HT-29 (cell line): ENCODE results near the gene INPP5A. TPM values are rescaled to one million over a fixed set of nuclear protein-coding genes. Genes with fewer than 3 reads are reported as not detected.
"Not testable (repeated sequence)": the region's sequence is repeated elsewhere in the genome, so short reads cannot be mapped to it uniquely, and the experiment has no call there.

ENCODE experiments used
- DNase-seq: peaks from one replicate; pipeline ENCODE4 v3.0.0-alpha.2; 2015; ENCODE audit warnings: low spot score
- total RNA-seq: library from RNA; depleted of rRNA; stranded (reverse); fragments of >200 nt; shearing (Covaris generic); gene quantifications from 2 replicates; pipeline ENCODE4 v1.2.3, GENCODE V29; 2014

Gene INPP5A
- total RNA-seq, 1 experiment from 2014 or later, result 22.7 TPM

- DNase-seq, result no peak
These were observed 199.9 kb downstream of the INPP5A start for GRCh38 chr10:132737390-132738048.

- DNase-seq, result no peak
These were observed 201.1 kb downstream of the INPP5A start for GRCh38 chr10:132738454-132739224.

GRCh38 chr10:132739225-132739613 is 201.6 kb downstream of the INPP5A start:
- no peak for DNase-seq

GRCh38 chr10:132740588-132740987 is 203.0 kb downstream of the INPP5A start:
- DNase-seq, result peak; percentile 19

- no peak for DNase-seq
These were observed 204.7 kb downstream of the INPP5A start for GRCh38 chr10:132742167-132742836.

- DNase-seq, result no peak
These were observed 205.2 kb downstream of the INPP5A start for GRCh38 chr10:132742837-132743194.

- not testable (repeated sequence) for DNase-seq
These were observed 205.8 kb downstream of the INPP5A start for GRCh38 chr10:132743196-132743924.

- DNase-seq, result no peak
These were observed 206.4 kb downstream of the INPP5A start for GRCh38 chr10:132743925-132744490.

- DNase-seq, result no peak
These were observed 207.3 kb downstream of the INPP5A start for GRCh38 chr10:132744839-132745238.

- DNase-seq, result no peak
These were observed 207.9 kb downstream of the INPP5A start for GRCh38 chr10:132745511-132745910.

GRCh38 chr10:132745971-132746370 is 208.4 kb downstream of the INPP5A start:
- no peak for DNase-seq

GRCh38 chr10:132746386-132746785 is 208.8 kb downstream of the INPP5A start:
- DNase-seq, result no peak

- DNase-seq, result no peak
These were observed 209.4 kb downstream of the INPP5A start for GRCh38 chr10:132746801-132747625.

- no peak for DNase-seq
These were observed 210.5 kb downstream of the INPP5A start for GRCh38 chr10:132748135-132748534.

GRCh38 chr10:132748545-132749370 is 211.2 kb downstream of the INPP5A start:
- DNase-seq, result no peak

GRCh38 chr10:132749371-132749795 is 211.8 kb downstream of the INPP5A start:
- DNase-seq, result no peak

GRCh38 chr10:132750936-132751335 is 213.3 kb downstream of the INPP5A start:
- no peak for DNase-seq

GRCh38 chr10:132752378-132752777 is 214.8 kb downstream of the INPP5A start:
- no peak for DNase-seq

GRCh38 chr10:132752961-132753360 is 215.4 kb downstream of the INPP5A start:
- DNase-seq, result no peak

- DNase-seq, result no peak
These were observed 216.0 kb downstream of the INPP5A start for GRCh38 chr10:132753596-132753995.
